Renal cortex interstitium (tissue), 11 donors: ENCODE measurements around the gene EFCAB8. TPM values are rescaled to one million over a fixed set of nuclear protein-coding genes. Genes with fewer than 3 reads are reported as not detected.
"Not testable (repeated sequence)": the region's sequence is repeated elsewhere in the genome, so short reads cannot be mapped to it uniquely, and the experiment has no call there.

ENCODE experiments used
- DNase-seq, 11 donors: peaks; one replicate each; pipeline ENCODE4 v3.0.0-alpha.2; 2013; ENCODE audit warnings: low read depth in 9 of 11, low spot score in 4 of 11; ENCODE audit errors: extremely low read depth in 1 of 11
- polyA plus RNA-seq, 3 donors: library from polyadenylated mRNA; unstranded; fragments of 120-200 nt; gene quantifications; one replicate each; pipeline ENCODE4 v1.2.1, GENCODE V29; 2013; ENCODE audit not compliant: insufficient read length in 3 of 3

EFCAB8 gene
- polyA plus RNA-seq, 3 donors, result 0.04 to 0.09 TPM; not detected in 1

GRCh38 chr20:32930181-32930580, 71.5 kb downstream of the EFCAB8 start:
- DNase-seq, result no peak

- no peak for DNase-seq
Measured at GRCh38 chr20:32930701-32931100, 72.0 kb downstream of the EFCAB8 start.

GRCh38 chr20:32934580-32934979, 75.9 kb downstream of the EFCAB8 start:
- no peak for DNase-seq

- DNase-seq, result no peak
Measured at GRCh38 chr20:32941155-32941885, 82.6 kb downstream of the EFCAB8 start.

- DNase-seq, result no peak
Measured at GRCh38 chr20:32943490-32944052, 84.8 kb downstream of the EFCAB8 start.

- DNase-seq, result peak in 1 of 11 donors; percentile 9
Measured at GRCh38 chr20:32945710-32946221, 87.0 kb downstream of the EFCAB8 start.

GRCh38 chr20:32946629-32947028, 87.9 kb downstream of the EFCAB8 start:
- no peak for DNase-seq

- DNase-seq, result not testable (repeated sequence)
Measured at GRCh38 chr20:32950539-32950938, 91.8 kb downstream of the EFCAB8 start.

GRCh38 chr20:32957459-32957858, 98.7 kb downstream of the EFCAB8 start:
- peak in 1 of 11 donors; percentile 8 for DNase-seq

GRCh38 chr20:32958574-32958973, 99.9 kb downstream of the EFCAB8 start:
- DNase-seq, result no peak

- no peak for DNase-seq
Measured at GRCh38 chr20:32959351-32960221, 100.9 kb downstream of the EFCAB8 start.

GRCh38 chr20:32960222-32960518, 101.4 kb downstream of the EFCAB8 start:
- no peak for DNase-seq

- no peak for DNase-seq
Measured at GRCh38 chr20:32960849-32961731, 102.4 kb downstream of the EFCAB8 start.

GRCh38 chr20:32962053-32962452, 103.3 kb downstream of the EFCAB8 start:
- no peak for DNase-seq

- not testable (repeated sequence) for DNase-seq
Measured at GRCh38 chr20:32962646-32963045, 103.9 kb downstream of the EFCAB8 start.

GRCh38 chr20:32963176-32963575, 104.5 kb downstream of the EFCAB8 start:
- no peak for DNase-seq

GRCh38 chr20:32964575-32964974, 105.9 kb downstream of the EFCAB8 start:
- DNase-seq, result no peak

GRCh38 chr20:32965115-32965514, 106.4 kb downstream of the EFCAB8 start:
- no peak for DNase-seq
